ENCODE data around the gene IRF1. TPM values are rescaled to one million over a fixed set of nuclear protein-coding genes. Genes with fewer than 3 reads are reported as not detected.

Gene IRF1
- total and polyA plus RNA-seq, 4 donors, result 9.5 to 42.6 (median 24.7) TPM

- H3K9ac ChIP-seq (ENCODE audit: low read depth in 1 of 2, low read length in 2 of 2), result no peak overlapping the region
- H3K4me1 ChIP-seq (ENCODE audit: control insufficient read depth in 4 of 4, insufficient read depth in 4 of 4, low read length in 3 of 4), result peaks cover 2 to 55% (median 41%) of the 10 kb centered on the region in 4 donors
- peak overlapping the region; percentile 32 to 64 for H3K27ac ChIP-seq (ENCODE audit: low read depth in 1 of 2, low read length in 2 of 2)
- TF ChIP-seq CTCF (IDR thresholded peaks at IDR 0.05; ENCODE audit: low read depth, low read length, missing input control), result no peak
- no peak for TF ChIP-seq RAD21 (IDR thresholded peaks at IDR 0.05)
- no peak for TF ChIP-seq JUND (IDR thresholded peaks at IDR 0.05)
- TF ChIP-seq REST (IDR thresholded peaks at IDR 0.05), result no peak
- H3K9me3 ChIP-seq (ENCODE audit: control insufficient read depth in 4 of 4, low read length in 3 of 4), result no peaks in the 10 kb centered on the region
- WGBS, result 78% methylated on average over 14 of the region's 14 CpGs
- no peak for DNase-seq (ENCODE audit: low spot score)
- peaks cover 27 to 57% (median 49%) of the 10 kb centered on the region in 4 donors for H3K36me3 ChIP-seq (ENCODE audit: control insufficient read depth in 4 of 4, insufficient read depth in 3 of 4, low read depth in 1 of 4, low read length in 3 of 4)
- H3K4me3 ChIP-seq (ENCODE audit: low read depth in 1 of 3, low read length in 3 of 3), result no peak overlapping the region
- H3K27me3 ChIP-seq (ENCODE audit: control insufficient read depth in 4 of 4, insufficient read depth in 4 of 4, low read length in 3 of 4), result no peaks in the 10 kb centered on the region
Measured at GRCh38 chr5:132486318-132487094, 4.1 kb downstream of the IRF1 start.

GRCh38 chr5:132485641-132486317 lies 4.8 kb downstream of the IRF1 start:
- H3K9ac ChIP-seq (ENCODE audit: low read depth in 1 of 2, low read length in 2 of 2), result no peak overlapping the region
- 76% methylated on average over 6 of the region's 6 CpGs for WGBS
- peaks cover 27 to 61% (median 49%) of the 10 kb centered on the region in 4 donors for H3K36me3 ChIP-seq (ENCODE audit: control insufficient read depth in 4 of 4, insufficient read depth in 3 of 4, low read depth in 1 of 4, low read length in 3 of 4)
- no peak for DNase-seq (ENCODE audit: low spot score)
- peak overlapping the region in 1 of 2 donors; percentile 34 for H3K27ac ChIP-seq (ENCODE audit: low read depth in 1 of 2, low read length in 2 of 2)
- H3K27me3 ChIP-seq (ENCODE audit: control insufficient read depth in 4 of 4, insufficient read depth in 4 of 4, low read length in 3 of 4), result no peaks in the 10 kb centered on the region
- no peak for TF ChIP-seq NR2F2 (IDR thresholded peaks at IDR 0.05)
- no peak for TF ChIP-seq MAX (IDR thresholded peaks at IDR 0.05)
- TF ChIP-seq RXRA (IDR thresholded peaks at IDR 0.05), result no peak
- TF ChIP-seq JUND (IDR thresholded peaks at IDR 0.05), result no peak
- TF ChIP-seq YY1 (IDR thresholded peaks at IDR 0.05), result no peak
- no peak for TF ChIP-seq EGR1 (IDR thresholded peaks at IDR 0.05; ENCODE audit: low read depth in 2 of 2)
- TF ChIP-seq ATF3 (IDR thresholded peaks at IDR 0.05), result no peak
- no peak for TF ChIP-seq REST (IDR thresholded peaks at IDR 0.05)
- TF ChIP-seq GABPA (IDR thresholded peaks at IDR 0.05 in 1 of 2, conservative IDR thresholded peaks at IDR 0.05 in 1 of 2), result no peak
- TF ChIP-seq HNF4G (IDR thresholded peaks at IDR 0.05), result no peak
- TF ChIP-seq HNF4A (conservative IDR thresholded peaks at IDR 0.05), result no peak
- TF ChIP-seq ZBTB33 (IDR thresholded peaks at IDR 0.05), result no peak
- no peak overlapping the region for H3K4me3 ChIP-seq (ENCODE audit: low read depth in 1 of 3, low read length in 3 of 3)
- H3K9me3 ChIP-seq (ENCODE audit: control insufficient read depth in 4 of 4, low read length in 3 of 4), result no peaks in the 10 kb centered on the region
- H3K4me1 ChIP-seq (ENCODE audit: control insufficient read depth in 4 of 4, insufficient read depth in 4 of 4, low read length in 3 of 4), result peaks cover 2 to 51% (median 37%) of the 10 kb centered on the region in 4 donors

All from liver (tissue), 9 donors.